Activated CD4-positive, alpha-beta T cell treated with anti-CD3 and anti-CD28 coated beads for 24 hours (primary cell): Measurements from ENCODE around the gene DZANK1.
"Not testable (repeated sequence)": the region's sequence is repeated elsewhere in the genome, so short reads cannot be mapped to it uniquely, and the experiment has no call there.

Experiments
- DNase-seq, 2 donors: peaks; one replicate each; pipeline ENCODE4 v3.0.0-alpha.2; 2020; ENCODE audit warnings: low read depth in 2 of 2

Gene DZANK1

DNA sequence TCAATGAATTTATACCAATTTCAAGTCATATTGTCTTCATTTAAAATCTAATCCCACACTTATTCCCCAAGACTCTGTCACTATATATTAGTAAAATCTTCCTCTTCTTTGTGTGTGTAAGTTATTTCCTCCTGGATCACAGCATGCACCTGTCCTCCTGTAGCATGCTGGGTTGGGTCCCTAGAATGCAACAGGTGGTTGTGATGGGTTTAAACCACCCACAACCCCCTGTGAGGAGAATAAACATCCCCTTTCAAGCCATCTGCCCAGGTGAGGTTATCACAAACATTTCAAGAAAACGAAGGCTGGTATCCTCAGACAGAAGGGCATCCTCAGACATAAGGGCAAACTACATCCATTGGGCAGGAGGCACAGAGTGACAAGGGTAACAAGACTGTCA is 26.4 kb downstream of the DZANK1 start:
- no peak for DNase-seq

DNA sequence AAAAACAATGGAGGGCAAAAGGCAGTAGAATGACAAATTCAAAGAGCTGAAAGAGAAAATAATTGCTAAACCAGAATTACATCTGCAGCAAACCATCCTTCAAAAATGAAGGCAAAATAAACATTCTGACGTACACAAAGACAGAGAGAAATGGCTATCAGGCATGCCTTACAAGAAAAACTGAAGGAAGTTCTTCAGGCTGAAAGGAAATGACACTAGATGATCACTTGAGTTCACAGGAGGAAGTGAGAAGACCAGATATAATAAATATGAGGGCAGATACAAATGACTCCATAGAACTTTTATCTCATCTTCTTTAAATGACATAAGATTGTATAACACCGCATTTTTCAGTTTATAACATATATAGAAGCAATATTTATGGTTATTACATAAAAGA is 30.0 kb downstream of the DZANK1 start:
- no peak for DNase-seq

DNA sequence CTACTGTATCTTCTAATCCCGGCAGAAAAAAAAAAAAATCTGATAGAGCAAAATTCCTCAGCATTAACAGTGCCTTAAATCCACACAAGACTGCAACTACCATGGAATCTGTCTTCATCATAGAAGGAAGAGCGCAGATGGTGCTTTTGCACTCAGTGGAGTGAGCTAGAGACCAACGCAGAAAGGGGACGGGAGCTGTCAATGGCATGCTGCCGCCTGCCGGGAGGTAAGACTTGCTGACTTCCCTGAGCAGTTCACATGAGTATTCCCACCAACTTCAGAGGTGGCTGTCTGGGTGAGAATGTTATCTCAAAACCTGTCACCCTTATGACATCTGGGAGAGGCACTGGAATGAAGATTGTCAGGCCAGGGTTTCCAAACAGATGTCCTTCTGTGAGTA is 35.6 kb downstream of the DZANK1 start:
- no peak for DNase-seq

DNA sequence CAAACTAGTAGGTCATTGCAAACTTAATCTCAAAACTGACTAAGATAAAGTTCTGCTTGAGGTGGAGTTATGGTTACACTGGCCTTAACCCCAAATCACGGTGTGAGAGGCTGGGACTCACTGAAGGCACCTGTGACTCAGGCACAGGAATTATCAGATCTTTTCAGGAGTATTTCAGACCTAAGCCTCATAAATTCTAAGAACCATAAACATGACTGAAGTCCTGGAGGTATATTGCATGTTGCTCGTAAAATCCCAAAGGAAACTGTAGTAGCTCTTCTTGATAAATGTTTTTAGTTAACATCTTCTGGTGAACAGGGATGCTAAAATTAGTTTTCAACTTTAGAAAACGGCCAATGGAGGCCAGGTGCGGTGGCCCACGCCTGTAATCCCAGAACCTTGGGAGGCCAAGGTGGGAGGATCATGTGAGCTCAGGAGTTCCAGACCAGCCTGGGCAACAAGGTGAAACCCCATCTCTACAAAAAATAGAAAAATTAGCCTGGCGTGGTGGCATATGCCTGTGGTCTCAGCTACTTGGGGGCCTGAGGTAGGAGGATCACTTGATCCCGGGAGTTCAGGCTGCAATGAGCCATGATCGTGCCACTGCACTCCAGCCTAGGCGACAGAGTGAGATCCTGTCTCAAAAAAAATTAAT is 36.5 kb downstream of the DZANK1 start:
- DNase-seq, result no peak

DNA sequence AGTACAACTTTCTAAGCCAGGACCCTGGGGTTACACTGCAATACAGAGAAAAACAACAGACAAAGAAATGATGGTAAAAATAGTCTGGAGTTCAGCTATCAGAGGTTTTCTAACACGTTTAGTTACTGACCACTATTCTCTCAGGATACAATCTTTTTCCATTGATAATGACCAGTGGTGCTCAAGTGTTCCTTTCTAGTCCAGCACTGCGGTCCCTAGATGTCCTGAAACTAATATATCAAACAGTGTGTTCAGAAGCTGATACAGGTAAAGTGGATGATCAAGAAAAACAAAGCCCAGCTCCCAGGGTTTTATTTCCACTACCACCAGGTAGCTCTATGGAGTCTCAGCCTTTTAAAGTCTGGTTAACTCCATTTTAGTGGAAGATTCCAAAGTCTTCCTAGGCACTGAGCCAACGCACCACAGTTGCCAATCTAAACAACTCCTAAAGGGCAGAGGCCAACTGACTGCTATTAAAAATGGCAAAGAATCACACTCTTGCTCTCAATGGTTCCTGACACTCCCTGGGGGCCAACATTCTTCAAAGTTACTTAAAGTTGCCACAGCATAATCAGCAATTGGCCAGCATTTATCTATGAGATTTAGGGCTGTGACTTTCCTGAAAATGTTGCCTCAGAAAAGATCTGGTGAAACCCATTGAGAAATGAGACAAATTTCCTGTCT is 38.2 kb downstream of the DZANK1 start:
- no peak for DNase-seq

DNA sequence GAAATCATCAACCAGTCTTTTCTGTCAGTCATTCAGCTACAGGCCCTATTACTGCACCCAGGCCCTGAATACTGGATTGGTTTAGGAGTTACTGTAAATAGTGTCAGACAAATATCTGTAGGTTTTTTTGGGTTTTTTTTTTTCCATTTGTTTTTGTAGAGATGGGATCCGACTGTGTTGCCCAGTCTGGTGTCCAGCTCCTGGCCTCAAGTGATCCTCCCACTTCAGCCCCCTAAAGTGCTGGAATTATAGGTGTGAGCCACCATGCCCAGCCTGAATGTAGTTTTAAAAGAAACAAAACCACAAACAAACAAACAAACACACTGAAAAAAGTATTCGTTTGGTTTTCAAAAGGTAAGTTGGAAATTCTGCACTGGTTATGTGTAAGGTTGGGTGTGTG is 39.6 kb downstream of the DZANK1 start:
- no peak for DNase-seq

DNA sequence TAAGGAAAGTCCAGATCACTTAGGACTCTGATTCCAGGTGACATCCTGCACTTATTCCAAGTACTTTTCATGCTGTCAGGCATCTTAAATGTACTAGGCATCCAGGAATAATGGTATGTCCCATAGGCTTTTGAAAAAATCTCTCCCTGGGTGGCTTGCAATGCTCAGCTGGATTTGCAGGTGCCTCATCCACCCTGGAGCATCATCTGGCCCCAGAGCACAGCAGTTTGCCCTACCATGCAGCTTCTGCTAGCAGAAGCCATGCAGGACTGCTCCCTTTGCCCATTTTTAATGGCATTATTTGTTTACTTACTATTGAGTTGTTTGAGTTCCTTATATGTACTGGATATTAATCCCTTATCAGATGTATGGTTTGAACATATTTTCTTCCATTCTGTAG is 45.2 kb downstream of the DZANK1 start:
- DNase-seq, result no peak

DNA sequence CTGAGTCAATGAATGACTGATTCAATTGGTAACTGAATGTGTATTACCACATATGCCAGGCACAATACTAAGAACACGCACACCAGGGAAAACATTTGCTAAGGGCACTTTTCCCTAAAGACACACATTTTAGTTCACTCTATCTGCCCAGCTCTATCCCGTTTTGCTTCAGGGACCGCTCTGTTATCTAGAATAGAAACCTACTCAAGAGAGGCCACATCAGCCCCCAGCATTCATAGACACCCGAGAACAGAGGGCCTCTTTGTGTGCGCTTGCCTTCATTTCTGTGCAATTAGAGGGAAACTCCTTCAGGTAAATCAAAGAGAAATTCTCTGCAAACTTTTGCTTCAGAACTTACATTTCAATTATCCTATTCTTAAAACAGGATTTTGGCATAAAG is 50.3 kb downstream of the DZANK1 start:
- DNase-seq, result no peak

DNA sequence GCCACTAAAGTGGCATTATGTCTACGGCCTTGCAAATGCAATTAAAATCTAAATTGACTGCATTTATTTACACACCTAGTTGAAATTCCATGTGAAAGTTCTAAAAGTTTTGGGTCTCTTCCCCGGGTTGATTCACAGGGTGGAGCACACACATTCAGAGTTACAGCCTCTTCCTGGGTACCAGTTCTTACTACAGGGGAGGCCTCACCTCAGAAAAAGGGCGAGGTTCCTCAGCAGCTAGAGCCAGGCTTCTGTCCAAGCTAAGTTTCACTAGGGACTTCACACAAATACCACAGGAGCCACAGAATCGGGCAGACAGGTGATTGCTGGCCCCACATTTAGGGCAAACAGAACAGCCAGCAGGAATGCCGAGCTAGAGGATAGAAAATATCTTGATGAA is 52.7 kb downstream of the DZANK1 start:
- DNase-seq, result no peak

DNA sequence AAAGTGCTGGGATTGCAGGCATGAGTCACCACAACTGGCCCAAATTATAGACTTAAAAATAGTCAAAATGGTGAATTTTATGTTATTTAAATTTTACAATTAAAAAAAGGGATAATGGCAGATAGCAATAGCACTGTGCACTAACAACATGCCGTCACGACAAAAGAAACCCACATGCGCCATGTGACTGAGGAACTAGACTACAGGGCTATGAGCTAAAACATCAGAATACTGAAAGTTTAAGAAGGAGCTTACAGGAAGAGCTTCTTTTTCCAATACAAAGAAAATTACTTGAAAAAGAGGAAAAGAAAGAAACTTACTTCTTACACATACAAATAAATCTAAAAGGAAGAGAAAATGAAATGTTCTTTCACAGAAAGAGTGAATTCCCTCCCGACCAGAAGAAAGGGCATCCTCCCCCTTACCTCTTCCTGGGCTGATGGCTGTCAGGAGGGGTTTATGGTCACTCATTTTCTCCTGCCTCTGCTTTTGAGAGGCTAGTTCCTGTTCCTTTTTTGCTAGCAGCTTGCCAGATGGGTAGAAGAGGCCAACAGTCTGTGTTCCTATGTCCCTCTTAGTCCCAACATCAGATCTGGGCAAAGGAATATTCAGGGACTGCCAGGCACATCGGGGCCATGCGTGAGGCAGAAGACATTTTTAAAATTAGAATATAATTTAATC is 54.5 kb downstream of the DZANK1 start:
- DNase-seq, result no peak

DNA sequence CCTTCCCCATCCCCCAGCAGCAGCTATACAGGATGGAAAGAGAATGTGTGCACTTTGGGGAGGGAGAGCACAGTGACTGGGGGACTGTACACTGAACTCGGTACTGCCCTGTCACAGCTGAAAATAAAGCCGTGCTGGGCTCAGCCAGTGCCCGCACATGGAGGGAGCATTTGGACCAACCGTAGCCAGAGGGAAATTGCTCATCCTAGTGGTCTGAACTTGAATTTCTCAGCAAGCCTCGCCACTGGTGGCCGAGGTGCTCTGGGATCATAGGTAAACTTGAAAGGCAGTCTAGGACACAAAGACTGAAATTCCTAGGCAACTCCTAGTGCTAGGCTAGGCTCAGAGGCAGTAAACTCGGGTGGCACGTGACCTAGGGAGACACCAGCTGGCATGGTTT is 61.0 kb downstream of the DZANK1 start:
- no peak for DNase-seq

DNA sequence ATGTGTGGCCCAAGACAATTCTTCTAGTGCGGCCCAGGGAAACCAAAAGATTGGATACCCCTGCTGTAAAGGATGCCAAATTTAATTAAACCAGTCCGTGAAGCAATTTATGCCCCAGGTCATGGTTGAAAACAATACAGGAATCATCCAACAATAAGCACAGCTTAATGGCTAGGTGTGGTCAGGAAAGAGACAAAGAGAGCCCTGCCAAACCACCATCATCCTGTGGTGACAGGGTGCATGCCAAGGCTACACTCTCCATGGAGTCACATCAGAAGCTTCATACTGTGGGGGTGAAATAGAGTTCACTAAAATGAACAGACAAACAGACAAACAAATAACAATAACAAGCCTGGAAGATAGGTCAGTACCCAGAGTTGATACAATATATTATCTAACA is 62.7 kb downstream of the DZANK1 start:
- DNase-seq, result no peak

DNA sequence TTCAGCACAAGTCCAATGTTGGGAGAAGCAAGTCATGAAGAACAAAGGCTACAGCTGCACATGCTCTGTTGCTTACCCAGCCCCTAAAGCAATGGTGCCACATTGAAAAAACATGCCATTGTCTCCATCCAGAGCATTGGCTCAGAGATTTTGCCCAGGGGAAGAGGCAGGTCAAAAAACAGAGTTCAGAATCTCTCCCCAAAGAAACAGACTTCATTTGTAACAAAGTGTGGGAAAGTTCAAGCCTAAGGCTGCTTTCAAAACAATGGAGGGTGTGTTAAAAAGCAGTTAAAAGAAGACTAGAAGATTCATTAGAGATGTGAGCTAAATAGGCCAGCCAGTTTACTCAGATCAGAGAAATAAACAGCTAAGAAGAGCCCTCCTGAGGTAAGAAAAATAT is 63.6 kb downstream of the DZANK1 start:
- DNase-seq, result no peak

DNA sequence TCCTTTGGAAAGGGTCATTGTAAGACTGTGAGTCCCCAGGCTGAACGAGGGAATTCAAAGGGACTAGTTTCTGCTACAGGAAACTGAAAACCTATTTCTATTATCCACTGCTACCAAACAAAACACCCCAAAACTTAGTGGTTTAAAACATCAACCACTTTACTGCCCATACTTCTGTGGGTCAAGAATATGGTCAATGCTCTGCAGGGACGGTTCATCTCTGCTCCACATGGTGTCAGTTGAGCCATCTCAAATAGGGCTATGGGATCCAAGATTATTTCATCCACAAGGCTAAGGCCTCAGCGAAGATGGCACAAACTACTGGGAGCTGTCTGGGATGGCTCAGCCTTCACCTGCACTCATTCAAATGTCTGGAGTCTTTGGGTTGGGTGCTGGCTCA is 65.5 kb downstream of the DZANK1 start:
- DNase-seq, result no peak

DNA sequence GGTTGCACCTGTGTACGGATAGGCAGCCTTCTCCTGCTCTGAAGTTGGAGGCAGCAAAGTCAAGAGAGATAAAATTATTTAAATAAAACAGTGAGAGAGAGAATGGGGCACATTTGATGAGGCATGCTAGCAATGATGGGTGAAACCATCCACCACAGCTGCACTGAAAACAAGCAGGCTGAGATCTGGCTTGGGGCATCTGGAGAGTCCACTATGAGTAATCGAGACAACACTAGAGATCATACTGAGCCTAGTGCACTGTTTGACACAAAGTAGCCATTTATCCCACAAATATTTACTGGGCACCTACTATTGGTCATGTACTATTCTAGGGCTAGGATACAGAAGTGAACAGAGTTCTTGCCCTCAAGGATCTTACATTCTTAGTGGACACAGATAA is 66.4 kb downstream of the DZANK1 start:
- DNase-seq, result no peak

DNA sequence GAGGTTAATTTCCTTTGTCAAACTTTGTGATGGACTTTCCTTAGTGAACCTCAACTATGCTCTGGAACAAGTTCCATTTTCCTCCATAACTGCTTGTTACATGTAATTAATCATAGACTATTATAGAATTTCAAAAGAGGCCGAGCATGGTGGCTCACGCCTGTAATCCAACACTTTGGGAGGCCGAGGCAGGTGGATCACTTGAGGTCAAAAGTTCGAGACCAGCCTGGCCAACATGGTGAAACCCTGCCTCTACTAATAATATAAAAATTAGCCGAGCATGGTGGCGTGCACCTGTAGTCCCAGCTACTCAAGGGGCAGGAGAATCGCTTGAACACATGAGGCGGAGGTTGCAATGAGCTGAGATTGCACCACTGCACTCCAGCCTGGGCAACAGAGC is 68.1 kb downstream of the DZANK1 start:
- not testable (repeated sequence) for DNase-seq

DNA sequence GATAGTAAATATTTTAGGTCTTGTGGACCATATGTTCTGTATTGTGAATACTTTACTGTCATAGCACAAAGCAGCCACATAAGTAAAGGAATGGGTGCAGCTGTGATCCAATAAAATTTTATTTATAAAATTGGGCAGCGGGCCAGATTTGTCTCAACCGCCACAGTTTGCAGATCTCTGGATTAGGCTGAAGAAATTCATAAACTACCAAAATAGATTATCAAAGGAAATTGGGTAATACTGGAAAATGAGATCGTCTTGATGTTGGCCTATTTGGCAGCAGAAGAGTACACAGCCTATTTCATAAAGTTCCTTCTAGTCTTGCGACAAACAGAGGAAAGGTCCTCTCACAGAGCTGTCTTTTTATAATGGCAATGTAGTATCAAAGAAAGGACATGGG is 69.8 kb downstream of the DZANK1 start:
- no peak for DNase-seq

DNA sequence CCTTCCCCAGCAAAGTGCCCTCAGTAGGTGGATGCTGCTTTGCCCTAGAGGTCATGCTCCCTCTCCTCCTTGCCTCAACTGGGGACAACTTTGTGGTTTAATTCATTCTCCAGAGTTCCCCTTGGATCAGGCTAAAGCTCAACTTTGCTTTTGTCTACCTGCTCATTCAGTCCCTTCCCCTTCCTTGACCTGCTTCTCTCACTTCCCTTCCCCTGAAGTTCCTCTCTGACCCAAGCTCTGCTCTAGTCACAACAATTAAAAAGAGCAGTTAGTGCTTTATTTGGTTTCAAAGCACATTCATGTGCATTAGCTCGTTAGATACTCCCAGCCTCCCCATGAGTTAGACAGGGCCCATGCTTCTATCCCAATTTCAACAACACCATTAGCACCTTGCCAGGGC is 71.3 kb downstream of the DZANK1 start:
- DNase-seq, result no peak

DNA sequence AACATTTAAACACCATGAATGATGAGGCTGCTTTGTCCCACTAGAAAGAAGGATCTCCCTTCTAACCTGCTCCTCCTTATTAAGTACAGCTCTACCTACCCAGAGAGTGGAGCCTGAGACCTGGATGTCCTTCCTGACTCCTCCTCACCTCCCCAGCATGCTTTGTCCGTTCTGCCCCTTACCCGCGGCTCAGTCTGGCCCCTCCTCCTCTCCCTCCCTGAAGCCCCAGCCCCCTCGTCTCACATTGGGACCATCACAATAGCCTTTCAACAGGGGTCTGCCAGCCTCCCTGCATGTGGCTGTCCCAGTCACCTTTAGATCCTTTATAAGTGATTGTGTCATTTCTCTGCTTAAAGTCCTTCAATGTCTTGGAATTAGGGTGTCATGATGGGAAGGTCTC is 72.5 kb downstream of the DZANK1 start:
- DNase-seq, result no peak

DNA sequence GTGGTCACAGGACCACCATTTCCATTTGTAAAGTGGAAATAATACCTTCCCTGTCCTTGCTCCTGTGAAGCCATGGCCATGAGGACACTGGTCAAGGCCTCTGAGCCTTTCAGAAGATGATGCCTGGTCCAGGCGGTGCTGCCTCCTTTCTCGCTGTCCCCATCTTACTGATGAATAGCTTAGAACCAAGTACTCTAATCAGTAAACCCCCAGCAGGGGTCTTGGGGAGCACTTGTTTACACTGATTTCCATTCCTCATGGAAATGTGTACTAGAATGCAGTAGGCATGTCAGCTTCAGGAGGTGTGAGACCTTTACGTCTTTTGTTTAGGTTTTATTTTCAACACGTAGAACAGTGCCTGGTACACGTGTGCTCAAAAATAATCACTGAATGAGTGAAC is 75.1 kb downstream of the DZANK1 start:
- no peak for DNase-seq

DNA sequence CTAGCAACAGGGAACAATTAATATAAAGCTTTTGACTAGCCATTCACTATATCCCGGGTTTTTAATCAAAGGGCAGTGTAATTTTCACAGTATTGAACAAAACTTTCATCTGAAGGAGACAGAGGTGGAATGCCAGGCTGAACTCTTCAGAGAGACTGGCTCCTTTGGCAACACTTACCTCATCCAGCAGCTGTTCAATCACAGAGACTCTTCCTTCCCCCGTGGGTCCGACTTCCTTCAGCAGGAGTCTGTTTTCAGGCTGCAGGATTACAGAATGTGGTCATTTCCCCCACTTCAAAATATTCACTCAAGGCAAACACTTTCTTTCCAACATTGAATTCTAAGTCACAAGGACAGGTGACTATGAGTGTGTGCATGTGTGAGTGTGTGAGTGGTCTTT is 76.6 kb downstream of the DZANK1 start:
- DNase-seq, result no peak

DNA sequence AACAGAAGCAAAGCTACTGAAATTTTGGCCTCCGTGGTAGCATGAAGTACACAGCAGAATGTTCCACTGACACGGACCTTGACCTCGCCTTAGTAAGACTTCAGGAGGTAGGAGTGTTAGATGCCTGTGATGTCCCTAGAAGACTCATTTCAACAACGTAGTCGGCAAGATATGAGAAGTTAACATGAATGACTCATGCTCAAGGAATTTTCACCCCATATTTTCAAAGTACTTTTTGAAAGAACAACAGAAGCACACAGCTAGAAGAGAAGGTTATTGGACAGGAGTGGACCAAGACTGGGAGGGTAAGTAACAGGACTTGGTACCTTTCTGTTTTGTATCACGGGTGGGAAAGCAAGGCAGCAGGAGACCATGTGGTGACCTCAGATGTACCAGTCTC is 78.0 kb downstream of the DZANK1 start:
- DNase-seq, result no peak

DNA sequence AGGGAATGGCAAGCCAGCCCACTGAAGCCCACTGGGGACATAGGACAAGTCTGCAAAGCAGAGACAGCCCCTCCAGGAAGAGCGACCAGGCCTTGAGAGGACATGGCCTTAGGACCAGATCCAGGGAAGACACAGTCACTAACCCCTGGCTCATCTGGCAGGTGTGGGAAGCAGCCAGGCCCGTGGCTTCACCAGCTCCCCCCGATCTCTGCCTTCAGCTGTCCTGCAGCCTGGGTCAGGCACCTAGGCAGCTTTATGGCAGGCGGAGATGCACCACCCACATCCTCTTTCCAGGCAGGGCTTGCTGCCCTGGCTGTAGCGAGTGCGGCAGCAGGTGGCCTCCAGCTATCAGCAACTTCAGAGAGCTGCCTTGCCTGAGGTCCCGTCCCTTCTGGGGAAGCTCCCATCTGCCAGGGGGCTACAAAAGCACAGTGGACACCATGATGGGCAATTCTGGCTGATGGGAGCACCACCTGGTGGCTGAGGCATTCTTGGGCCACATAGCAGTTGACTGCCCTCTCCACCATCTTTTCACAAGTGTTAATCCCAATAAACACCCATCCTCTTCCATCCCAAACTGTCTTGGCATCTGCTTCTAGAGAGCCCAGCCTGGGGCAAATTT is 85.8 kb downstream of the DZANK1 start:
- DNase-seq, result no peak
